Measurements from ENCODE around the gene ZGLP1. TPM values are rescaled to one million over a fixed set of nuclear protein-coding genes. Genes with fewer than 3 reads are reported as not detected.

Gene ZGLP1
- total RNA-seq, 2 experiments from 2014 or later, result 3.3 to 3.5 TPM

DNA sequence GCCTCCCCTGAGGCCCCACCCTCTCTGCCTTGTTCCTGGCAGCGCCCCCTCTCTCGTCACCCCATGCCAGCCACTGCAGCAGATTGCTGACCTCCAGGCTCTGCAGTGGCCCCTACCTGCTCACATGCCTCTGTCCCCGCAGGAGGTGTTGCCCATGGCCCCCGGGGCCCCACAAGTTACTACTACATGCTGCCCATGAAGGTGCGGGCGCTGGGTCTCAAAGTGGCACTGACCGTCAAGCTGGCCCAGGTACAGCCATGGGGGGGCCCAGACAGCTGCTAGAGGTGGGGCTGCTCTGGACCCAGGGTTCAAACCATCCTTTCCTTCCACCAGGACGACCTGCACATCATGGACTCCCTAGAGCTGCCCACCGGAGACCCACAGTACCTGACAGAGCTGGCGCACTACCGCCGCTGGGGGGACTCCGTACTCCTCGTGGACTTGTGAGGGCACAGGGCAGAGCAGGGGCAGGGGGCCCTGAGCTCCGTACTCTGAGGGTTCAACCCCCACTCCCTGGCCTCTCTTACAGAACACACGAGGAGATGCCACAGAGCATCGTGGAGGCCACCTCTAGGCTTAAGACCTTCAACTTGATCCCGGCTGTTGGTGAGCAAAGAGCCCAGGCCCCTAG is 51.4 kb downstream of the ZGLP1 start:
- DNase-seq (no peak), ATAC-seq (no peak)
- Mint-ChIP-seq H3K4me3 (no peak overlapping the region), H3K9me3 (ENCODE audit: low read depth) (no peaks in the 10 kb centered on the region), H3K36me3 (ENCODE audit: low read depth) (peaks cover 55% of the 10 kb centered on the region), H3K4me1 (peaks cover 34% of the 10 kb centered on the region), H3K27ac (no peak overlapping the region), H3K27me3 (no peaks in the 10 kb centered on the region)
- intact Hi-C loops (cut with DNase I, micrococcal nuclease), result loop anchor here (2.0 to 10.0 kb wide), 3 partner anchors 74 to 1117 kb away; partner anchors contain the start of genes TYK2 (in 2 of the 2), RAVER1 (in 1 of the 2) and SWSAP1 (in 1 of the 2)
- POLR2A ChIA-PET, result interaction anchor here (0.6 to 3.8 kb wide), 5 partner anchors 9 to 133 kb away, joined by 3 to 53 read pairs (median 6); partner anchors contain the start of gene ICAM1
- CTCF ChIA-PET, result interaction anchor here (0.6 to 6.9 kb wide), 21 partner anchors 8 to 327 kb away, joined by 3 to 101 read pairs (median 4); partner anchors contain the start of genes ICAM1, ICAM5 and TYK2

DNA sequence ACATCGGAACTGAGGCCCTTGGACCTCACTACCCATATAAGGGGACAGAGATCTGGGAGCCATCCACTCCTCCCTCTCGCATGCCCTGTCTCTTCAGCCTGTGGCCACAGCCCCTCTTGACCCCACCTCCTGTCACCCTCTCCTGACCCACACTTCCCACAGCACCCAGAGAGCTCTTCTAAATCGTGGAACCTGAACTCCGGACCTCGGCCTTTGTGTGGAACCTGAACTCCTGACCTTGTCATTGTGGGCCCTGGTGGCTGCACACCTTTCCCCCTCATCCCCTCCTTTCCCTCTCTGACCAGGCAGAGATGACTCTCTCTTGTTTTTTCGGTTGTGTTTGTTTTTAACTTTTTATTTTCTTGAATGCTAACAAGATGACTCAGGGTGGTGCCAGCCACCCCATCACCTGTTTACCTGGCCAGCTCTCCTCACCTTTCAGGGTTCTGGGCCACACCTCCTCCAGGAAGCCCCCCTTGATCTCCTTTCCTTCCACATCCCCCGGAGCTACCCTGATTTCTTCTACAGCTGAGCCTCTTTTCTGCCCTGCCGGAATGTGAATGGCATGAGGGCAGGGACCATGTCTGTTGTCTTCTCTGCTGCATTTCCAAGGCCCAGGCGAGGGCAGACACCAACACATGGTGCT is 52.5 kb downstream of the ZGLP1 start:
- intact Hi-C loops (cut with DNase I, micrococcal nuclease), result loop anchor here (5.0 to 10.0 kb wide), 2 partner anchors 75 to 1118 kb away; partner anchors contain the start of genes RAVER1 (in 1 of the 2) and SWSAP1 (in 1 of the 2)
- H3K4me1 Mint-ChIP-seq, result peaks cover 37% of the 10 kb centered on the region

DNA sequence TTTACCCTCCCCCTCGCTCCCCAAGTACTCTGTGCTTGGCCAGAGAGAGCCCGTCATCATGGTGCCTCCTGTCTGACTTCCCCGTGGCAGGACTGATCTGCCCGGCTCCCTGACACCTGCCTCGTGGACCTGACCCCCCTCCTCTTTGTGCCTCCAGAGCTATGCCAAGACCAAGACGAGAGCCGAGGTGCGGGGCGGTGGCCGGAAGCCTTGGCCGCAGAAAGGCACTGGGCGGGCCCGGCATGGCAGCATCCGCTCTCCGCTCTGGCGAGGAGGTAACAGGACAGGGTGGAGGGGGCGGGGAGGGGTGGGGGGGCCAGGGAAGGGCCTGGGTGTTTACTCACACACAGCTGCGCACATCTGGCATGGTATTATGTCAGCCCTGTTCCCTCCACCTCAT is 53.1 kb downstream of the ZGLP1 start:
- Mint-ChIP-seq H3K36me3 (ENCODE audit: low read depth) (peaks cover 64% of the 10 kb centered on the region), H3K4me1 (peaks cover 36% of the 10 kb centered on the region), H3K4me3 (no peak overlapping the region), H3K27ac (no peak overlapping the region), H3K9me3 (ENCODE audit: low read depth) (no peaks in the 10 kb centered on the region), H3K27me3 (no peaks in the 10 kb centered on the region)
- ChIA-PET POLR2A (no interaction called here), CTCF (interaction anchor here (1.2 to 6.9 kb wide), 3 partner anchors 13 to 131 kb away, joined by 4 to 101 read pairs (median 82); partner anchors contain the start of genes ICAM1 and ICAM4)
- intact Hi-C loops (cut with DNase I, micrococcal nuclease), result loop anchor here (5.0 to 10.0 kb wide), 2 partner anchors 76 to 1118 kb away; partner anchors contain the start of genes RAVER1 (in 1 of the 2) and SWSAP1 (in 1 of the 2)
- DNase-seq (no peak), ATAC-seq (no peak)

More for the DNA sequence above, 52.5 kb downstream of the ZGLP1 start:
- H3K9me3 Mint-ChIP-seq (ENCODE audit: low read depth), result no peaks in the 10 kb centered on the region
- POLR2A ChIA-PET, result no interaction called here
- DNase-seq (no peak), ATAC-seq (no peak)
- no peaks in the 10 kb centered on the region for H3K27me3 Mint-ChIP-seq
- CTCF ChIA-PET, result interaction anchor here (0.6 to 6.9 kb wide), 6 partner anchors 13 to 226 kb away, joined by 3 to 101 read pairs (median 14); partner anchors contain the start of genes ICAM1, ICAM4 and TYK2
- no peak overlapping the region for H3K4me3 Mint-ChIP-seq
- H3K36me3 Mint-ChIP-seq (ENCODE audit: low read depth), result peaks cover 62% of the 10 kb centered on the region
- H3K27ac Mint-ChIP-seq, result no peak overlapping the region

DNA sequence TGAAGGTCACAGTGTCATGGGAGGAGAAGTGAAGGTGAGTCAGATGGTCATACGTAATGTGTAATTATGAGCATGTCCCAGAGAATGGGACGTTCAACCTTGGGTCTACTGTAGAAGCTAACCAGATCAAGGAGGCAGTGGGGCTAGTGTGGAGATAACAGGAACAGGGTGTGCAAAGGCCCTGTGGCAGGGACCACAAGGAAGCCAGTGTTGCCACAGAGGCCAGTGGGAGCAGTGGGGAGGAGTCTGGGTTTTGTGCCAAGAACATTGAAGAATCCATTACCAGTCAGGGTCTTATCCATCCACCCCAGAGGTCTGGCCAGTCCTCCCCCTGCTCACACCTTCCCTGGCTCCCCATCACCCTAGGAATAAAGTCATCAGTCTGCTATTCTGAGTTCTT is 54.3 kb downstream of the ZGLP1 start:
- ChIA-PET CTCF (interaction anchor here (0.7 kb wide), 1 partner anchor 218 kb away, joined by 4 read pairs; no protein-coding TSS in a partner anchor), POLR2A (no interaction called here)
- intact Hi-C loops (cut with DNase I, micrococcal nuclease), result loop anchor here (5.0 to 10.0 kb wide), 2 partner anchors 77 to 1119 kb away; partner anchors contain the start of genes RAVER1 (in 1 of the 2) and SWSAP1 (in 1 of the 2)

More for the DNA sequence above, 54.3 kb downstream of the ZGLP1 start:
- DNase-seq (no peak), ATAC-seq (no peak)
- no peak overlapping the region for H3K4me3 Mint-ChIP-seq
- H3K36me3 Mint-ChIP-seq (ENCODE audit: low read depth), result peaks cover 64% of the 10 kb centered on the region
- no peaks in the 10 kb centered on the region for H3K27me3 Mint-ChIP-seq
- H3K9me3 Mint-ChIP-seq (ENCODE audit: low read depth), result no peaks in the 10 kb centered on the region
- peaks cover 35% of the 10 kb centered on the region for H3K4me1 Mint-ChIP-seq
- peak overlapping the region; percentile 35 for H3K27ac Mint-ChIP-seq

Other genes starting within 250 kb of the ZGLP1 start
- 10 to 100 TPM; 49.8 to 62.6 TPM for gene SHFL, start 223.5 kb downstream of the ZGLP1 start, total RNA-seq
- 10 to 100 TPM; 10.4 to 14.1 TPM for gene ANGPTL6, start 207.1 kb downstream of the ZGLP1 start, total RNA-seq
- gene PPAN, start 203.5 kb downstream of the ZGLP1 start, total RNA-seq, result 100 to 1,000 TPM; 139 to 149 TPM
- gene P2RY11, start 198.1 kb downstream of the ZGLP1 start, total RNA-seq, result 10 to 100 TPM; 46.4 to 52.1 TPM
- gene EIF3G, start 189.9 kb downstream of the ZGLP1 start, total RNA-seq, result 100 to 1,000 TPM; 230 to 253 TPM
- gene DNMT1, start 114.9 kb downstream of the ZGLP1 start, total RNA-seq, result 100 to 1,000 TPM; 374 to 385 TPM
- 1 to 10 TPM; 8.1 to 9.0 TPM for gene S1PR2, start 78.5 kb downstream of the ZGLP1 start, total RNA-seq
- 100 to 1,000 TPM; 130 to 140 TPM for gene MRPL4, start 57.6 kb downstream of the ZGLP1 start, total RNA-seq
- gene ICAM1, start 38.7 kb downstream of the ZGLP1 start, total RNA-seq, result 10 to 100 TPM; 27.9 to 30.9 TPM
- under 1 TPM; 0.23 to 0.46 TPM for gene ICAM4, start 22.9 kb downstream of the ZGLP1 start, total RNA-seq
- 1 to 10 TPM; 1.9 TPM for gene ICAM5, start 19.9 kb downstream of the ZGLP1 start, total RNA-seq
- 10 to 100 TPM; 11.7 to 13.3 TPM for gene FDX2, start 6.2 kb upstream of the ZGLP1 start, total RNA-seq
- gene RAVER1, start 23.7 kb upstream of the ZGLP1 start, total RNA-seq, result 10 to 100 TPM; 83.7 to 90.8 TPM
- 100 to 1,000 TPM; 109 to 122 TPM for gene ICAM3, start 29.8 kb upstream of the ZGLP1 start, total RNA-seq
- gene TYK2, start 70.8 kb upstream of the ZGLP1 start, total RNA-seq, result 100 to 1,000 TPM; 151 to 197 TPM
- gene CDC37, start 93.7 kb upstream of the ZGLP1 start, total RNA-seq, result 100 to 1,000 TPM; 178 to 190 TPM
- gene PDE4A, start 110.7 kb upstream of the ZGLP1 start, total RNA-seq, result 1 to 10 TPM; 3.9 to 4.3 TPM
- 10 to 100 TPM; 38.7 to 58.7 TPM for gene KEAP1, start 193.5 kb upstream of the ZGLP1 start, total RNA-seq
- gene S1PR5, start 207.6 kb upstream of the ZGLP1 start, total RNA-seq, result under 1 TPM; 0.07 to 0.11 TPM
- gene ATG4D, start 234.1 kb upstream of the ZGLP1 start, total RNA-seq, result 10 to 100 TPM; 18.9 to 19.3 TPM

All from activated CD4-positive, alpha-beta T cell treated with anti-CD3 and anti-CD28 coated beads for 36 hours (primary cell).